HCT116 (cell line): Measurements from ENCODE around the gene FAM222B. TPM values are rescaled to one million over a fixed set of nuclear protein-coding genes. Genes with fewer than 3 reads are reported as not detected.

Experiments used
- ATAC-seq: fragments of 200-7000 bp; cut with Tn5 transposase; 2 replicates; pipeline ENCODE4 v1.9.1; 2020; ENCODE audit warnings: mild to moderate bottlenecking, moderate library complexity
- BruUV-seq: library from RNA; stranded (reverse); fragments of 400-500 nt; replicated peaks from 2 replicates; lab custom pipeline; 2021; lab: Mats Ljungman, UMichigan
- CTCF ChIA-PET: fragments of 300-600 bp; sonication (Branson Sonifier 250); formaldehyde crosslinking; loops from one replicate; lab custom pipeline; 2021; ENCODE audit warnings: antibody characterized with exemption; lab: Charles Lee
- POLR2A ChIA-PET: fragments of 300-600, 350-600 bp; sonication (Branson Sonifier 250); formaldehyde crosslinking; loops from one replicate; lab custom pipeline; 2021; ENCODE audit warnings: antibody characterized with exemption; lab: Charles Lee
- RAD21 ChIA-PET, 2 experiments: fragments of 300-600 bp; sonication (Branson Sonifier 250); formaldehyde crosslinking; loops; one replicate each; lab custom pipeline; 2023; ENCODE audit warnings: low total read pairs in 2 of 2; ENCODE audit not compliant: uncharacterized antibody in 2 of 2, unreplicated experiment in 2 of 2, low non-redundant PET in 1 of 2; lab: Charles Lee
- DNase-seq: peaks from one replicate; pipeline ENCODE4 v3.0.0-alpha.2; 2010; ENCODE audit warnings: low read depth, low spot score
- H2AFZ ChIP-seq: fragments of 200-600 bp; shearing (Covaris generic), sonication (generic); 2 replicates; pipeline ENCODE4 v1.6.1; 2017; ENCODE audit warnings: low read depth, mixed run types, mixed read lengths, antibody characterized with exemption, low read length; ENCODE audit not compliant: poor library complexity, severe bottlenecking
- H3K27ac ChIP-seq: 2 replicates; pipeline ENCODE4 v1.5.1; 2012; ENCODE audit warnings: low read depth, low read length
- H3K27me3 ChIP-seq: fragments of 200-600 bp; sonication (generic); 2 replicates; pipeline ENCODE4 v1.6.1; 2016; ENCODE audit warnings: mixed run types, low read length, mixed read lengths; ENCODE audit not compliant: insufficient read depth
- H3K36me3 ChIP-seq, 2 experiments: fragments of 200-500 bp in 1 of 2; fragments of 200-600 bp in 1 of 2; sonication (Bioruptor generic) in 1 of 2; sonication (generic) in 1 of 2; 2 replicates each; pipeline versions ENCODE4 v1.5.1 to v1.6.1; 2014 to 2016; ENCODE audit warnings: low read length in 2 of 2, inconsistent platforms in 1 of 2, mixed read lengths in 1 of 2, mixed run types in 1 of 2; ENCODE audit not compliant: insufficient read depth in 2 of 2, control insufficient read depth in 1 of 2
- H3K4me1 ChIP-seq, 2 experiments: fragments of 200-600 bp in 1 of 2; sonication (generic) in 1 of 2; 2 replicates each; pipeline versions ENCODE4 v1.5.1 to v1.6.1; 2012 to 2017; ENCODE audit warnings: low read length in 2 of 2, inconsistent platforms in 1 of 2, mild to moderate bottlenecking in 1 of 2, mixed read lengths in 1 of 2, mixed run types in 1 of 2, moderate library complexity in 1 of 2; ENCODE audit not compliant: insufficient read depth in 2 of 2, control insufficient read depth in 1 of 2
- H3K4me2 ChIP-seq: fragments of 200-600 bp; sonication (generic); 2 replicates; pipeline ENCODE4 v1.6.1; 2017; ENCODE audit warnings: mixed run types, low read length, mixed read lengths
- H3K4me3 ChIP-seq, 2 experiments: fragments of 200-600 bp in 1 of 2; sonication (generic) in 1 of 2; replicated peaks in 1 of 2; 2 replicates each; pipeline ENCODE4 v1.5.1; 2011 to 2016; ENCODE audit warnings: low read length in 2 of 2, control low read depth in 1 of 2, low read depth in 1 of 2, mild to moderate bottlenecking in 1 of 2, mixed read lengths in 1 of 2, mixed run types in 1 of 2
- H3K79me2 ChIP-seq: fragments of 200-600 bp; sonication (generic); 2 replicates; pipeline ENCODE4 v1.6.1; 2017; ENCODE audit warnings: mild to moderate bottlenecking, mixed run types, low read length, moderate library complexity, mixed read lengths; ENCODE audit not compliant: insufficient read depth
- H3K9ac ChIP-seq: fragments of 200-600 bp; sonication (generic); 2 replicates; pipeline ENCODE4 v1.6.1; 2016; ENCODE audit warnings: low read length, mixed read lengths
- H3K9me2 ChIP-seq: fragments of 200-600 bp; sonication (generic), shearing (Covaris generic); 2 replicates; pipeline ENCODE4 v1.6.1; 2017; ENCODE audit warnings: mixed run types, mild to moderate bottlenecking, moderate library complexity; ENCODE audit not compliant: insufficient read depth
- H3K9me3 ChIP-seq, 2 experiments: fragments of 200-500 bp in 1 of 2; fragments of 200-600 bp in 1 of 2; sonication (Bioruptor generic) in 1 of 2; sonication (generic) in 1 of 2; 2 replicates each; pipeline ENCODE4 v1.6.1; 2014 to 2017; ENCODE audit warnings: low read length in 2 of 2, mixed read lengths in 2 of 2, inconsistent platforms in 1 of 2, low read depth in 1 of 2, mild to moderate bottlenecking in 1 of 2, mixed run types in 1 of 2, moderate library complexity in 1 of 2; ENCODE audit not compliant: control insufficient read depth in 1 of 2, insufficient read depth in 1 of 2
- H4K20me1 ChIP-seq: fragments of 200-600 bp; sonication (generic), shearing (Covaris generic); 2 replicates; pipeline ENCODE4 v1.6.1; 2017; ENCODE audit warnings: mixed run types, mild to moderate bottlenecking, moderate library complexity; ENCODE audit not compliant: insufficient read depth
- ATF3 ChIP-seq: IDR thresholded peaks from 2 replicates; pipeline ENCODE4 v1.6.1; 2012
- CBX3 ChIP-seq: IDR thresholded peaks from 2 replicates; pipeline ENCODE4 v1.6.1; 2012; ENCODE audit warnings: low read depth
- CEBPB ChIP-seq: IDR thresholded peaks from 2 replicates; pipeline ENCODE4 v1.6.1; 2012; ENCODE audit warnings: low read depth
- ELF1 ChIP-seq: IDR thresholded peaks from 2 replicates; pipeline ENCODE4 v1.6.1; 2012; ENCODE audit warnings: low read depth, borderline replicate concordance
- POLR2A ChIP-seq: IDR thresholded peaks from 2 replicates; pipeline ENCODE4 v1.7.0; 2011; ENCODE audit warnings: borderline replicate concordance; ENCODE audit not compliant: insufficient read depth, insufficient read length; ENCODE audit errors: extremely low read depth
- SIN3A ChIP-seq: IDR thresholded peaks from 2 replicates; pipeline ENCODE4 v1.6.1; 2012; ENCODE audit warnings: low read depth
- SRF ChIP-seq: IDR thresholded peaks from 2 replicates; pipeline ENCODE4 v1.6.1; 2012; ENCODE audit warnings: low read depth
- YY1 ChIP-seq: IDR thresholded peaks from 2 replicates; pipeline ENCODE4 v1.6.1; 2011; ENCODE audit warnings: low read length, low read depth, moderate library complexity, mild to moderate bottlenecking; ENCODE audit not compliant: insufficient replicate concordance; ENCODE audit errors: extremely low read depth
- ZNF274 ChIP-seq: fragments of 200-500 bp; sonication (Bioruptor generic); IDR thresholded peaks from 2 replicates; pipeline ENCODE4 v1.6.1; 2014; ENCODE audit warnings: mild to moderate bottlenecking, low read depth, low read length, inconsistent platforms
- intact Hi-C: fragments of 100-400 bp; cut with micrococcal nuclease; formaldehyde crosslinking; loops from 2 replicates; pipeline ENCODE4 v1.10.0; 2022
- total RNA-seq: library from RNA; stranded (reverse); gene quantifications from one replicate; pipeline ENCODE4 v1.2.1, GENCODE V29; 2021; ENCODE audit not compliant: unreplicated experiment
- TF ChIP-seq, protein P1 (sequence below), 3 experiments: fragments of 200-600 bp in 1 of 3; sonication (generic) in 1 of 3; IDR thresholded peaks in 2 of 3; conservative IDR thresholded peaks in 1 of 3; 2 replicates each; pipeline ENCODE4 v1.5.1; 2012 to 2017; ENCODE audit warnings: low read depth in 2 of 3, low read length in 2 of 3, antibody characterized with exemption in 1 of 3, borderline replicate concordance in 1 of 3, control low read depth in 1 of 3, mild to moderate bottlenecking in 1 of 3, mixed read lengths in 1 of 3, mixed run types in 1 of 3, moderate library complexity in 1 of 3; ENCODE audit not compliant: insufficient read depth in 1 of 3
- TF ChIP-seq, protein P2 (sequence below): IDR thresholded peaks from 2 replicates; pipeline ENCODE4 v1.6.1; 2011; ENCODE audit warnings: mild to moderate bottlenecking, low read length, moderate library complexity; ENCODE audit not compliant: insufficient replicate concordance; ENCODE audit errors: extremely low read depth

The FAM222B gene
- total RNA-seq, 1 experiment from 2014 or later: 22.7 TPM

DNA sequence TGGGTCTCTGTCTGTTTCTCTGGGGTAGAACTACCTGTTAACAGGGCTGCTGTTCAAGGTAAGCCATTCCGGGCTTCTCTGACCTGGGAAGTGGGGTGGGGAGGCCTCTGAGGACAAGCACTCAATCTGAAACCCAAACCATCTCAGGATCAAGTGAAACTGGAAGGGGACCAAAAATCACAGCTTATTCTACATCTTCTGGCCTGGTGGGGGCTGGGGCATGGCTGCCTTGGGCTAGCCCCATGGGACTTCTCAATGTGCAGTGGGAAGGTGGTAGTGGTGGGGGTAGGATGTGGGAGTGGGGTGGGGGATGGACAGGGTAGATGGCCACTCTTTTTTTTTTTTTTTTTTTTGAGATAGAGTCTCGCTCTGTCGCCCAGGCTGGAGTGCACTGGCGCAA, 49.4 kb upstream of the FAM222B start:
- H3K79me2 ChIP-seq: peaks cover 21% of the 10 kb centered on the region
- no peaks in the 10 kb centered on the region for H3K36me3 ChIP-seq
- H3K9me3 ChIP-seq: no peaks in the 10 kb centered on the region
- no peak overlapping the region for H3K27ac ChIP-seq
- BruUV-seq: no TSS peak
- no peak overlapping the region for H2AFZ ChIP-seq
- DNase-seq (no peak), ATAC-seq (no peak)
- TF ChIP-seq POLR2A (no peak), ELF1 (no peak), SRF (no peak), ZNF274 (no peak), SIN3A (no peak), CEBPB (no peak), YY1 (no peak), ATF3 (no peak), CBX3 (no peak)
- TF ChIP-seq, protein P1, sequence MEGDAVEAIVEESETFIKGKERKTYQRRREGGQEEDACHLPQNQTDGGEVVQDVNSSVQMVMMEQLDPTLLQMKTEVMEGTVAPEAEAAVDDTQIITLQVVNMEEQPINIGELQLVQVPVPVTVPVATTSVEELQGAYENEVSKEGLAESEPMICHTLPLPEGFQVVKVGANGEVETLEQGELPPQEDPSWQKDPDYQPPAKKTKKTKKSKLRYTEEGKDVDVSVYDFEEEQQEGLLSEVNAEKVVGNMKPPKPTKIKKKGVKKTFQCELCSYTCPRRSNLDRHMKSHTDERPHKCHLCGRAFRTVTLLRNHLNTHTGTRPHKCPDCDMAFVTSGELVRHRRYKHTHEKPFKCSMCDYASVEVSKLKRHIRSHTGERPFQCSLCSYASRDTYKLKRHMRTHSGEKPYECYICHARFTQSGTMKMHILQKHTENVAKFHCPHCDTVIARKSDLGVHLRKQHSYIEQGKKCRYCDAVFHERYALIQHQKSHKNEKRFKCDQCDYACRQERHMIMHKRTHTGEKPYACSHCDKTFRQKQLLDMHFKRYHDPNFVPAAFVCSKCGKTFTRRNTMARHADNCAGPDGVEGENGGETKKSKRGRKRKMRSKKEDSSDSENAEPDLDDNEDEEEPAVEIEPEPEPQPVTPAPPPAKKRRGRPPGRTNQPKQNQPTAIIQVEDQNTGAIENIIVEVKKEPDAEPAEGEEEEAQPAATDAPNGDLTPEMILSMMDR (IDR thresholded peaks at IDR 0.05 in 2 of 3, conservative IDR thresholded peaks at IDR 0.05 in 1 of 3; ENCODE audit: borderline replicate concordance in 1 of 3, insufficient read depth in 1 of 3, low read depth in 2 of 3, low read length in 2 of 3): no peak
- TF ChIP-seq, protein P2, sequence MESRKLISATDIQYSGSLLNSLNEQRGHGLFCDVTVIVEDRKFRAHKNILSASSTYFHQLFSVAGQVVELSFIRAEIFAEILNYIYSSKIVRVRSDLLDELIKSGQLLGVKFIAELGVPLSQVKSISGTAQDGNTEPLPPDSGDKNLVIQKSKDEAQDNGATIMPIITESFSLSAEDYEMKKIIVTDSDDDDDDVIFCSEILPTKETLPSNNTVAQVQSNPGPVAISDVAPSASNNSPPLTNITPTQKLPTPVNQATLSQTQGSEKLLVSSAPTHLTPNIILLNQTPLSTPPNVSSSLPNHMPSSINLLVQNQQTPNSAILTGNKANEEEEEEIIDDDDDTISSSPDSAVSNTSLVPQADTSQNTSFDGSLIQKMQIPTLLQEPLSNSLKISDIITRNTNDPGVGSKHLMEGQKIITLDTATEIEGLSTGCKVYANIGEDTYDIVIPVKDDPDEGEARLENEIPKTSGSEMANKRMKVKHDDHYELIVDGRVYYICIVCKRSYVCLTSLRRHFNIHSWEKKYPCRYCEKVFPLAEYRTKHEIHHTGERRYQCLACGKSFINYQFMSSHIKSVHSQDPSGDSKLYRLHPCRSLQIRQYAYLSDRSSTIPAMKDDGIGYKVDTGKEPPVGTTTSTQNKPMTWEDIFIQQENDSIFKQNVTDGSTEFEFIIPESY: no peak
- intact Hi-C loops: no loop called here
- POLR2A ChIA-PET: interaction anchor here (1.5 kb wide), 1 partner anchor 172 kb away, joined by 3 read pairs; the partner anchor contains the start of gene RPL23A
- CTCF ChIA-PET: no interaction called here
- RAD21 ChIA-PET: no interaction called here
- H3K4me1 ChIP-seq: peaks cover 14 to 20% of the 10 kb centered on the region in 2 experiments; a peak in 3 of 4 replicates
- no peak overlapping the region for H3K4me2 ChIP-seq
- H4K20me1 ChIP-seq: no peaks in the 10 kb centered on the region
- H3K9me2 ChIP-seq: no peaks in the 10 kb centered on the region
- no peak overlapping the region for H3K9ac ChIP-seq
- H3K27me3 ChIP-seq: no peaks in the 10 kb centered on the region
- no peak overlapping the region for H3K4me3 ChIP-seq
